Cardiac muscle cell (in vitro differentiated cells and primary cell): ENCODE data around the gene BTG4. TPM values are rescaled to one million over a fixed set of nuclear protein-coding genes. Genes with fewer than 3 reads are reported as not detected.

Experiments used
- DNase-seq, 2 donors: peaks; one replicate each; pipeline versions ENCODE4 v3.0.0 to v3.0.0-alpha.2; 2010 to 2017; ENCODE audit warnings: low read depth in 1 of 2, low spot score in 1 of 2
- H3K27ac ChIP-seq: fragments of 200-600 bp; sonication (generic); 2 replicates; pipeline ENCODE4 v1.5.1; 2016
- H3K27me3 ChIP-seq: fragments of 200-600 bp; sonication (generic); 2 replicates; pipeline ENCODE4 v1.6.0; 2016; ENCODE audit warnings: control low read depth
- H3K36me3 ChIP-seq: fragments of 200-600 bp; sonication (generic); 2 replicates; pipeline ENCODE4 v1.5.1; 2016; ENCODE audit warnings: control low read depth
- H3K4me1 ChIP-seq: fragments of 200-600 bp; sonication (generic); 2 replicates; pipeline ENCODE4 v1.8.1; 2017; ENCODE audit warnings: low read depth, mild to moderate bottlenecking, mixed run types
- H3K4me3 ChIP-seq: fragments of 200-600 bp; sonication (generic); 2 replicates; pipeline ENCODE4 v1.5.1; 2016; ENCODE audit warnings: mild to moderate bottlenecking
- H3K9me3 ChIP-seq: fragments of 200-600 bp; sonication (generic); 2 replicates; pipeline ENCODE4 v1.5.1; 2017; ENCODE audit warnings: low read depth, mild to moderate bottlenecking, control low read depth
- polyA plus RNA-seq: library from polyadenylated mRNA; unstranded; fragments of >200 nt; fragmentation: Nextera tagmentation; extraction: Ambion mirVana; gene quantifications from 2 replicates; pipeline ENCODE4 v1.2.1, GENCODE V29; 2016
- total RNA-seq: library from RNA; depleted of rRNA; stranded (reverse); fragments of >200 nt; gene quantifications from 2 replicates; pipeline ENCODE4 v1.2.3, GENCODE V29; 2016
- TF ChIP-seq, protein P1 (sequence below): IDR thresholded peaks from 2 replicates; pipeline ENCODE4 v1.5.1; 2012; ENCODE audit warnings: low read depth, mild to moderate bottlenecking, low read length

BTG4 gene
- total and polyA plus RNA-seq, 2 experiments from 2014 or later = not detected

DNA sequence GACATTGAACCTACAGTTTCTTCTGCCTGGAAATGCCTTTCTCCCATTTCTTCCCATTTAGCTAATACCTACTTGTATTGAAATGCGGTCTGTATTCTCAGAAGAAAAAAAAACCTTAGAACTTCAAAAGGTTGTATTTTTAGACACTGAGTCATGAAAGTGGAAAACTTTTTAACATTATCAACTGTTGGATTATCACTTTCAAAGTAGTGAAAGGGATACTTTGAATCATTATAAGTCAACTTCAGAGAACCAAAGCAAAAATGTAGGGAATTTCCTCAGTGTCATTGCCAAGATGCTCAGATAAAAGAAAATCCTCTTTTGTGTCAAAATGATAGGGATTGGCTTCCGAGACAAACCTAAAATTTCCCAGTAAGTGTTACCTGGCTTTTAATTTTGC is 8.9 kb upstream of the BTG4 start:
- no peak for DNase-seq
- H3K4me3 ChIP-seq = no peak overlapping the region
- TF ChIP-seq, protein P1, sequence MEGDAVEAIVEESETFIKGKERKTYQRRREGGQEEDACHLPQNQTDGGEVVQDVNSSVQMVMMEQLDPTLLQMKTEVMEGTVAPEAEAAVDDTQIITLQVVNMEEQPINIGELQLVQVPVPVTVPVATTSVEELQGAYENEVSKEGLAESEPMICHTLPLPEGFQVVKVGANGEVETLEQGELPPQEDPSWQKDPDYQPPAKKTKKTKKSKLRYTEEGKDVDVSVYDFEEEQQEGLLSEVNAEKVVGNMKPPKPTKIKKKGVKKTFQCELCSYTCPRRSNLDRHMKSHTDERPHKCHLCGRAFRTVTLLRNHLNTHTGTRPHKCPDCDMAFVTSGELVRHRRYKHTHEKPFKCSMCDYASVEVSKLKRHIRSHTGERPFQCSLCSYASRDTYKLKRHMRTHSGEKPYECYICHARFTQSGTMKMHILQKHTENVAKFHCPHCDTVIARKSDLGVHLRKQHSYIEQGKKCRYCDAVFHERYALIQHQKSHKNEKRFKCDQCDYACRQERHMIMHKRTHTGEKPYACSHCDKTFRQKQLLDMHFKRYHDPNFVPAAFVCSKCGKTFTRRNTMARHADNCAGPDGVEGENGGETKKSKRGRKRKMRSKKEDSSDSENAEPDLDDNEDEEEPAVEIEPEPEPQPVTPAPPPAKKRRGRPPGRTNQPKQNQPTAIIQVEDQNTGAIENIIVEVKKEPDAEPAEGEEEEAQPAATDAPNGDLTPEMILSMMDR = no peak
- H3K36me3 ChIP-seq = no peaks in the 10 kb centered on the region
- no peaks in the 10 kb centered on the region for H3K27me3 ChIP-seq
- no peaks in the 10 kb centered on the region for H3K4me1 ChIP-seq
- H3K9me3 ChIP-seq = no peaks in the 10 kb centered on the region
- H3K27ac ChIP-seq = no peak overlapping the region

DNA sequence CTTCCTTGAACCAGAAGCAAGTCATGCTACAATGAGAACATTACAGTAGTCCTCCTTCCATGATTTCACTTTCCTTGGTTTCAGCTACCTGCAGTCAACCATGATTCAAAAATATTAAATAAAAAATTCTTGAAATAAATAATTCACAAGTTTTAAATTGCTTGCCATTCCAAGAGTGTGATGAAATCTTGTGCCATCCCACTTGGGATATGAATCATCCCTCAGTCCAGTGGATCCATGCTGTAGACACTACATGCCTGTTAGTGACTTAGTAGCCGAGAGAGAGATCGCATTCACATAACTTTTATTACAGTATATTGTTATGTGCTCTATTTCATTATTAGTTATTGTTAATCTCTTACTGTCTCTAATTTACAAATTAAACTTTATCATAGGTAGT is 8.4 kb upstream of the BTG4 start:
- Histone ChIP-seq H3K9me3 (no peaks in the 10 kb centered on the region), H3K27ac (no peak overlapping the region), H3K4me1 (no peaks in the 10 kb centered on the region), H3K36me3 (no peaks in the 10 kb centered on the region), H3K27me3 (peaks cover 3% of the 10 kb centered on the region), H3K4me3 (no peak overlapping the region)
- TF ChIP-seq, protein P1 = no peak
- peak in 1 of 2 donors; percentile 33 for DNase-seq

DNA sequence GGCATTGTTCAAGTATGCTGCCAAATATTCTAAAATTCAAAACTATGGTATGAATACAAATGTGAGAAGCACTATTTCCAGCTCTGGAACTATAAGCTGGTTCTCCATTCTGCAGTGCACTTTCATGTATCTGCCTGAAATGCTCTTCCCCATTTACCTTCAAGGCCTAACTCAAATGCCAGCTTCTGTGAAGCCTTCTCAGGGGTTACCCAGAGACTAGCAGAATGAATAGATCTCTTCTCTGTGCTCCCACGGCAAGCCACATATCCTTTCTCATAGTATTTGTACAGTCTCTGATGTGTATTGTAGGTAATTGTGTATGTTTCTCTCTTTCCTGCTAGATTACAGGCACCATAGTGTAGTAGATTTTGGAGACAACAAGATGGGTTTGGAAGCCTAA is 6.5 kb upstream of the BTG4 start:
- TF ChIP-seq, protein P1 = no peak
- no peak for DNase-seq
- no peaks in the 10 kb centered on the region for H3K36me3 ChIP-seq
- H3K4me3 ChIP-seq = no peak overlapping the region
- H3K27ac ChIP-seq = no peak overlapping the region
- H3K9me3 ChIP-seq = no peaks in the 10 kb centered on the region
- peaks cover 22% of the 10 kb centered on the region for H3K27me3 ChIP-seq
- H3K4me1 ChIP-seq = no peaks in the 10 kb centered on the region

DNA sequence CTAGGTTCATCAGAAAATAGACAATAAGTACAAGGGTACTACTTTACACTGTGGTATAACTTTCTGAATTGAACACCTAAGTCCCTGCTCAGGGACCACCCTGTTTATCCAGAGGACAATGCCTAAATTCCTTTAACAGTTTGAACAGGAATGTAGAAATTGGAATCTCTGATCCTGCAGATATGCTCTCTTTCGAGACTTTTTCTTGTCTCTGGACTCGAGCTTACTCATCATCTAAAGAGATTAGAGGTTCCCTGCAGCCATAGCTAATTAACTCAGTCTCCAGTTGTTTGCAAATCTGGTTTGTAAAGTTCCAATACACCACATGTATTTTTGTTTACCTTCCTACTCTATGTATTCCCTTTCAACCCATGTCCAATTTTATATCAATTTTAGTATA is 3.4 kb upstream of the BTG4 start:
- H3K4me3 ChIP-seq = no peak overlapping the region
- H3K36me3 ChIP-seq = no peaks in the 10 kb centered on the region
- H3K4me1 ChIP-seq = no peaks in the 10 kb centered on the region
- no peak overlapping the region for H3K27ac ChIP-seq
- no peak for DNase-seq
- TF ChIP-seq, protein P1 = no peak
- H3K9me3 ChIP-seq = no peaks in the 10 kb centered on the region
- H3K27me3 ChIP-seq = peaks cover 53% of the 10 kb centered on the region

DNA sequence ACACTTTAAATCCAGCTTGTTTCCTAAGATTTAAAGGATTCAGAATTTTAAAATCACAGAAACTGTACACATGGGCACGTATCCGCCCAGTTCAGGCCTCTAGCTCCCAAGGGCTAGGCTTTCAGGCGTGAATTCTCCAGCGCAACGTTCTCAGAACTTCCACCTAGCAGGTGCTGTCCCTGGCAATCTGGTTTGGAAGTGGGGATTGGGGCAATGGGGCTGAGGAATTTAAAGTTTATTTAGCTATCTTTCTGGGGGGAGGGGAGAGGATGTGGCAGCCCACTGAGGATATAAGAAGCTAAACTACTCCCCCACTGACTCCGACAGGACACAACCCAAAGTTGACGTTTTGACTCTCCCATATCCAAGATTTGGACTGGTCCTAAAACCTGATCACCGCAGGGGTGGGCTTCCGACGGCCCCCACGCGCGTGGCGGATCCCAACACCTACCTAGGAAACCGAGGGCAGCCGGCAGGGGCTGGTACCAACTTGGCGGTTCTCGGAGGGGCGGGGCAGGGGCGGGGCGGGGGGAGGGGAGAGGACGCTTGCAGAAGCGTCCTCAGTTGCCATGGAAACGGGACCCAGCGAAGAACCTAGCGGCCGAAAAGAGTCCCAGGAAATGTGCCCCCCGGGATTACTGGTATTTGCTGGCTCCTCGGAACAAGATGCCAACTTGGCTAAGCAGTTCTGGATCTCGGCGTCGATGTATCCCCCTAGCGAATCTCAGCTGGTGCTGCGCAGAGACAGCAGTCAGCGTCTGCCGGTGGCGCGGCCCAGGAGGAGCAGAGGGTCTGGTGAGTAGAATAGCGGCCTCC is 2.2 kb upstream of the BTG4 start, which contains the start of gene HOATZ:
Gene HOATZ (plus strand): TSS at position 563 of the 816 bp plus-strand sequence. CDS start 7 bp downstream, at position 570.
- Histone ChIP-seq H3K27ac (no peak within 1 kb of the TSS), H3K36me3 (no peaks in the 10 kb centered on the region), H3K9me3 (no peaks in the 10 kb centered on the region), H3K27me3 (peaks cover 54% of the 10 kb centered on the region), H3K4me1 (no peaks in the 10 kb centered on the region), H3K4me3 (peak within 1 kb of the TSS; percentile 19)
- TF ChIP-seq, protein P1 = peak; percentile 20
- DNase-seq = peak; percentile 27 to 54
